ENCODE results near the gene MYOF.

GRCh38 chr10:93272884-93273675 is 209.1 kb downstream of the MYOF start:
- TF ChIP-seq, protein P1, sequence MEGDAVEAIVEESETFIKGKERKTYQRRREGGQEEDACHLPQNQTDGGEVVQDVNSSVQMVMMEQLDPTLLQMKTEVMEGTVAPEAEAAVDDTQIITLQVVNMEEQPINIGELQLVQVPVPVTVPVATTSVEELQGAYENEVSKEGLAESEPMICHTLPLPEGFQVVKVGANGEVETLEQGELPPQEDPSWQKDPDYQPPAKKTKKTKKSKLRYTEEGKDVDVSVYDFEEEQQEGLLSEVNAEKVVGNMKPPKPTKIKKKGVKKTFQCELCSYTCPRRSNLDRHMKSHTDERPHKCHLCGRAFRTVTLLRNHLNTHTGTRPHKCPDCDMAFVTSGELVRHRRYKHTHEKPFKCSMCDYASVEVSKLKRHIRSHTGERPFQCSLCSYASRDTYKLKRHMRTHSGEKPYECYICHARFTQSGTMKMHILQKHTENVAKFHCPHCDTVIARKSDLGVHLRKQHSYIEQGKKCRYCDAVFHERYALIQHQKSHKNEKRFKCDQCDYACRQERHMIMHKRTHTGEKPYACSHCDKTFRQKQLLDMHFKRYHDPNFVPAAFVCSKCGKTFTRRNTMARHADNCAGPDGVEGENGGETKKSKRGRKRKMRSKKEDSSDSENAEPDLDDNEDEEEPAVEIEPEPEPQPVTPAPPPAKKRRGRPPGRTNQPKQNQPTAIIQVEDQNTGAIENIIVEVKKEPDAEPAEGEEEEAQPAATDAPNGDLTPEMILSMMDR (IDR thresholded peaks at IDR 0.05), result no peak
- no peak for TF ChIP-seq POLR2A (IDR thresholded peaks at IDR 0.05)
